HEK293 (cell line): ENCODE data around the gene HOXB7.
A peak's percentile ranks its signal among the peaks of the same experiment; 100 is the strongest.

Source experiments
- FEZF1 ChIP-seq: fragments of 450-650 bp; formaldehyde crosslinking; IDR thresholded peaks from 2 replicates; pipeline ENCODE4 v1.5.1; 2016; ENCODE audit warnings: missing biosample characterization, missing genetic modification characterization
- GFI1B ChIP-seq: fragments of 450-650 bp; formaldehyde crosslinking; IDR thresholded peaks from 2 replicates; pipeline ENCODE4 v1.5.1; 2016; ENCODE audit warnings: missing biosample characterization, missing genetic modification characterization
- IKZF3 ChIP-seq: fragments of 450-650 bp; IDR thresholded peaks from 2 replicates; pipeline ENCODE4 v1.5.0; 2018; ENCODE audit warnings: missing biosample characterization, mild to moderate bottlenecking, missing genetic modification characterization, moderate library complexity
- KLF8 ChIP-seq: fragments of 450-650 bp; formaldehyde crosslinking; IDR thresholded peaks from 2 replicates; pipeline ENCODE4 v1.5.1; 2016; ENCODE audit warnings: missing biosample characterization, missing genetic modification characterization
- OSR2 ChIP-seq: fragments of 450-650 bp; formaldehyde crosslinking; IDR thresholded peaks from 2 replicates; pipeline ENCODE4 v1.5.1; 2016; ENCODE audit warnings: missing biosample characterization, missing genetic modification characterization
- PRDM4 ChIP-seq: fragments of 450-650 bp; formaldehyde crosslinking; IDR thresholded peaks from 2 replicates; pipeline ENCODE4 v1.5.1; 2017; ENCODE audit warnings: missing biosample characterization, missing genetic modification characterization
- SCRT2 ChIP-seq: fragments of 450-650 bp; formaldehyde crosslinking; IDR thresholded peaks from 2 replicates; pipeline ENCODE4 v1.5.1; 2016; ENCODE audit warnings: missing biosample characterization, missing genetic modification characterization
- SP7 ChIP-seq: fragments of 450-650 bp; formaldehyde crosslinking; IDR thresholded peaks from 2 replicates; pipeline ENCODE4 v1.5.1; 2016; ENCODE audit warnings: missing biosample characterization, missing genetic modification characterization
- TRIM28 ChIP-seq: IDR thresholded peaks from 2 replicates; pipeline ENCODE4 v1.6.1; 2011; ENCODE audit warnings: low read length, control low read depth, borderline replicate concordance
- TSHZ1 ChIP-seq: fragments of 450-650 bp; formaldehyde crosslinking; IDR thresholded peaks from 2 replicates; pipeline ENCODE4 v1.5.1; 2016; ENCODE audit warnings: missing biosample characterization, missing genetic modification characterization, borderline replicate concordance
- YY1 ChIP-seq: fragments of 450-650 bp; formaldehyde crosslinking; IDR thresholded peaks from 2 replicates; pipeline ENCODE4 v1.5.1; 2018; ENCODE audit warnings: missing biosample characterization, missing genetic modification characterization
- ZBTB1 ChIP-seq: fragments of 450-650 bp; formaldehyde crosslinking; IDR thresholded peaks from 2 replicates; pipeline ENCODE4 v1.5.1; 2016; ENCODE audit warnings: missing biosample characterization, missing genetic modification characterization
- ZBTB21 ChIP-seq: fragments of 450-650 bp; formaldehyde crosslinking; IDR thresholded peaks from 2 replicates; pipeline ENCODE4 v1.5.1; 2017; ENCODE audit warnings: missing biosample characterization, missing genetic modification characterization
- ZIC2 ChIP-seq: fragments of 450-650 bp; formaldehyde crosslinking; IDR thresholded peaks from 2 replicates; pipeline ENCODE4 v1.5.1; 2016; ENCODE audit warnings: missing biosample characterization, missing genetic modification characterization
- ZNF24 ChIP-seq: fragments of 450-650 bp; formaldehyde crosslinking; IDR thresholded peaks from 2 replicates; pipeline ENCODE4 v1.5.1; 2016; ENCODE audit warnings: missing biosample characterization, missing genetic modification characterization
- ZNF280C ChIP-seq: fragments of 450-650 bp; formaldehyde crosslinking; IDR thresholded peaks from 2 replicates; pipeline ENCODE4 v1.5.1; 2016; ENCODE audit warnings: missing biosample characterization, missing genetic modification characterization
- ZNF292 ChIP-seq: fragments of 450-650 bp; formaldehyde crosslinking; IDR thresholded peaks from 2 replicates; pipeline ENCODE4 v1.5.1; 2016; ENCODE audit warnings: low read depth, missing biosample characterization, missing genetic modification characterization, borderline replicate concordance
- ZNF324 ChIP-seq: fragments of 450-650 bp; formaldehyde crosslinking; IDR thresholded peaks from 2 replicates; pipeline ENCODE4 v1.5.1; 2016; ENCODE audit warnings: missing biosample characterization, missing genetic modification characterization
- ZNF335 ChIP-seq: fragments of 450-650 bp; formaldehyde crosslinking; conservative IDR thresholded peaks from 2 replicates; pipeline ENCODE4 v1.5.1; 2016; ENCODE audit warnings: missing biosample characterization, missing genetic modification characterization
- ZNF391 ChIP-seq: fragments of 450-650 bp; formaldehyde crosslinking; IDR thresholded peaks from 2 replicates; pipeline ENCODE4 v1.5.1; 2016; ENCODE audit warnings: low read depth, missing biosample characterization, missing genetic modification characterization, borderline replicate concordance
- ZNF514 ChIP-seq: fragments of 450-650 bp; formaldehyde crosslinking; IDR thresholded peaks from 2 replicates; pipeline ENCODE4 v1.5.1; 2016; ENCODE audit warnings: missing biosample characterization, missing genetic modification characterization
- ZNF521 ChIP-seq: fragments of 450-650 bp; formaldehyde crosslinking; IDR thresholded peaks from 2 replicates; pipeline ENCODE4 v1.5.1; 2017; ENCODE audit warnings: missing biosample characterization, mild to moderate bottlenecking, missing genetic modification characterization
- ZNF629 ChIP-seq: fragments of 450-650 bp; formaldehyde crosslinking; IDR thresholded peaks from 2 replicates; pipeline ENCODE4 v1.5.1; 2017; ENCODE audit warnings: missing biosample characterization, missing genetic modification characterization
- ZNF768 ChIP-seq: fragments of 450-650 bp; formaldehyde crosslinking; IDR thresholded peaks from 2 replicates; pipeline ENCODE4 v1.5.1; 2018; ENCODE audit warnings: missing biosample characterization, mild to moderate bottlenecking, missing genetic modification characterization
- ZNF777 ChIP-seq: fragments of 450-650 bp; formaldehyde crosslinking; IDR thresholded peaks from 2 replicates; pipeline ENCODE4 v1.5.1; 2017; ENCODE audit warnings: missing biosample characterization, missing genetic modification characterization, borderline replicate concordance
- ZNF830 ChIP-seq: fragments of 450-650 bp; IDR thresholded peaks from 2 replicates; pipeline ENCODE4 v1.5.0; 2018; ENCODE audit warnings: missing biosample characterization, missing genetic modification characterization, low read depth, mild to moderate bottlenecking, moderate library complexity
- ZNF843 ChIP-seq: fragments of 450-650 bp; formaldehyde crosslinking; IDR thresholded peaks from 2 replicates; pipeline ENCODE4 v1.5.1; 2016; ENCODE audit warnings: missing biosample characterization, missing genetic modification characterization
- ZSCAN18 ChIP-seq: fragments of 450-650 bp; formaldehyde crosslinking; IDR thresholded peaks from 2 replicates; pipeline ENCODE4 v1.5.1; 2016; ENCODE audit warnings: missing biosample characterization, missing genetic modification characterization

HOXB7 gene

GRCh38 chr17:48646183-48647102 lies 35.6 kb upstream of the HOXB7 start (continued):
- TF ChIP-seq GFI1B (tag by site-specific recombination) (no peak), ZIC2 (tag by site-specific recombination) (peak; percentile 80), SCRT2 (tag by site-specific recombination) (peak; percentile 97), ZNF335 (peak; percentile 96), ZNF521 (no peak), ZNF768 (tag by site-specific recombination) (no peak), SP7 (tag by site-specific recombination) (peak; percentile 65; the same call in 1 of the 2 replicates), IKZF3 (tag by site-specific recombination) (peak; percentile 28; the same call in 1 of the 2 replicates), ZNF830 (tag by site-specific recombination) (no peak), ZNF324 (tag by site-specific recombination) (no peak), ZNF629 (tag by site-specific recombination) (no peak), TSHZ1 (tag by site-specific recombination) (no peak), ZNF24 (tag by site-specific recombination) (0 out of 2 replicates have a peak, but pooled peaks have one; percentile 14), ZNF391 (tag by site-specific recombination) (no peak), OSR2 (tag by site-specific recombination) (no peak), ZSCAN18 (tag by site-specific recombination) (no peak), ZNF514 (no peak), ZNF280C (tag by site-specific recombination) (no peak), TRIM28 (no peak), FEZF1 (tag by site-specific recombination) (0 out of 2 replicates have a peak, but pooled peaks have one; percentile 5), ZNF292 (tag by site-specific recombination) (no peak), PRDM4 (peak; percentile 15; the same call in 1 of the 2 replicates), KLF8 (peak; percentile 88; the same call in 1 of the 2 replicates), ZNF777 (tag by site-specific recombination) (peak; percentile 96), ZBTB1 (no peak), ZBTB21 (tag by site-specific recombination) (no peak), ZNF843 (tag by site-specific recombination) (no peak), YY1 (tag by site-specific recombination) (0 out of 2 replicates have a peak, but pooled peaks have one; percentile 1)
